Kidney epithelial cell (primary cell): ENCODE measurements around the gene KDM3B. TPM values are rescaled to one million over a fixed set of nuclear protein-coding genes. Genes with fewer than 3 reads are reported as not detected.

Source experiments
- DNase-seq: peaks from one replicate; pipeline ENCODE4 v3.0.0-alpha.2; 2010; ENCODE audit warnings: low read depth
- H3K27me3 ChIP-seq: 2 replicates; pipeline ENCODE4 v1.6.0; 2011; ENCODE audit warnings: low read length; ENCODE audit not compliant: control insufficient read depth, insufficient read depth
- H3K36me3 ChIP-seq: 2 replicates; pipeline ENCODE4 v1.5.1; 2011; ENCODE audit warnings: low read length; ENCODE audit not compliant: control insufficient read depth, insufficient read depth
- H3K4me3 ChIP-seq: 2 replicates; pipeline ENCODE4 v1.5.1; 2011; ENCODE audit warnings: low read depth, mild to moderate bottlenecking, control low read depth, low read length
- CTCF ChIP-seq: IDR thresholded peaks from 2 replicates; pipeline ENCODE4 v1.5.1; 2011; ENCODE audit warnings: mild to moderate bottlenecking, moderate library complexity, low read length, control low read depth, inconsistent platforms; ENCODE audit not compliant: insufficient read depth, poor library complexity, severe bottlenecking
- total RNA-seq: library from RNA; depleted of rRNA; stranded (reverse); fragments of >200 nt; gene quantifications from 2 replicates; pipeline ENCODE4 v1.2.3, GENCODE V29; 2015

The KDM3B gene
- total RNA-seq, 1 donor from 2014 or later, result 44.3 TPM

GRCh38 chr5:138352722-138353559 is 456 bp downstream of the KDM3B start:
- H3K36me3 ChIP-seq, result no peaks in the 10 kb centered on the region
- DNase-seq, result no peak
- H3K4me3 ChIP-seq, result peak overlapping the region; percentile 75
- TF ChIP-seq CTCF, result peak; percentile 18
- H3K27me3 ChIP-seq, result no peaks in the 10 kb centered on the region

GRCh38 chr5:138353560-138354080 is 1.1 kb downstream of the KDM3B start:
- DNase-seq, result no peak
- no peaks in the 10 kb centered on the region for H3K27me3 ChIP-seq
- H3K4me3 ChIP-seq, result peak overlapping the region; percentile 75
- no peak for TF ChIP-seq CTCF
- no peaks in the 10 kb centered on the region for H3K36me3 ChIP-seq

- Histone ChIP-seq H3K4me3 (peak overlapping the region; percentile 75), H3K27me3 (no peaks in the 10 kb centered on the region), H3K36me3 (no peaks in the 10 kb centered on the region)
- DNase-seq, result no peak
- no peak for TF ChIP-seq CTCF
These were observed 1.9 kb downstream of the KDM3B start for GRCh38 chr5:138354387-138354786.

GRCh38 chr5:138354926-138355378 is 2.5 kb downstream of the KDM3B start:
- H3K4me3 ChIP-seq, result no peak overlapping the region
- H3K36me3 ChIP-seq, result no peaks in the 10 kb centered on the region
- no peak for DNase-seq
- TF ChIP-seq CTCF, result no peak
- H3K27me3 ChIP-seq, result no peaks in the 10 kb centered on the region

- DNase-seq, result no peak
- H3K27me3 ChIP-seq, result no peaks in the 10 kb centered on the region
- no peak for TF ChIP-seq CTCF
- H3K36me3 ChIP-seq, result no peaks in the 10 kb centered on the region
- H3K4me3 ChIP-seq, result no peak overlapping the region
These were observed 7.1 kb downstream of the KDM3B start for GRCh38 chr5:138359621-138360020.

- Histone ChIP-seq H3K36me3 (no peaks in the 10 kb centered on the region), H3K27me3 (no peaks in the 10 kb centered on the region), H3K4me3 (no peak overlapping the region)
- DNase-seq, result no peak
- no peak for TF ChIP-seq CTCF
These were observed 8.5 kb downstream of the KDM3B start for GRCh38 chr5:138360941-138361452.
